Activated CD4-positive, CD25-positive, alpha-beta regulatory T cell (primary cell): ENCODE results near the gene RRH.
"Not testable (repeated sequence)": the region's sequence is repeated elsewhere in the genome, so short reads cannot be mapped to it uniquely, and the experiment has no call there.

ENCODE experiments used
- DNase-seq, 4 experiments: peaks; one replicate each; lab custom pipeline; 2025; lab: John Stamatoyannopoulos, UW

RRH gene

GRCh38 chr4:109846395-109847098 lies 18.8 kb downstream of the RRH start:
- no peak for DNase-seq

GRCh38 chr4:109847896-109848442 lies 20.2 kb downstream of the RRH start, which contains the start of gene LRIT3:
Gene LRIT3, plus strand, starts transcription at chr4:109848107. Its CDS starts 95 bp downstream, at chr4:109848202.
- no peak for DNase-seq

GRCh38 chr4:109848501-109848900 lies 20.7 kb downstream of the RRH start:
- DNase-seq, result no peak

GRCh38 chr4:109850601-109851000 lies 22.8 kb downstream of the RRH start:
- no peak for DNase-seq

- not testable (repeated sequence) for DNase-seq
Measured at GRCh38 chr4:109859426-109860300, 31.9 kb downstream of the RRH start.

GRCh38 chr4:109861271-109861670 lies 33.5 kb downstream of the RRH start:
- no peak for DNase-seq

GRCh38 chr4:109861916-109862511 lies 34.2 kb downstream of the RRH start:
- no peak for DNase-seq

GRCh38 chr4:109864134-109864533 lies 36.4 kb downstream of the RRH start:
- no peak for DNase-seq

- DNase-seq, result no peak
Measured at GRCh38 chr4:109870061-109870460, 42.3 kb downstream of the RRH start.

- DNase-seq, result no peak
Measured at GRCh38 chr4:109872065-109872464, 44.3 kb downstream of the RRH start.

- DNase-seq, result no peak
Measured at GRCh38 chr4:109872950-109873656, 45.3 kb downstream of the RRH start.

GRCh38 chr4:109873791-109874514 lies 46.2 kb downstream of the RRH start:
- no peak for DNase-seq

GRCh38 chr4:109875106-109875505 lies 47.3 kb downstream of the RRH start:
- no peak for DNase-seq

GRCh38 chr4:109875553-109875952 lies 47.8 kb downstream of the RRH start:
- not testable (repeated sequence) for DNase-seq

GRCh38 chr4:109876634-109877265 lies 49.0 kb downstream of the RRH start:
- DNase-seq, result no peak

GRCh38 chr4:109877400-109877799 lies 49.6 kb downstream of the RRH start:
- DNase-seq, result no peak

GRCh38 chr4:109878355-109878754 lies 50.6 kb downstream of the RRH start:
- DNase-seq, result no peak

- no peak for DNase-seq
Measured at GRCh38 chr4:109879081-109879480, 51.3 kb downstream of the RRH start.

GRCh38 chr4:109879636-109880314 lies 52.0 kb downstream of the RRH start:
- no peak for DNase-seq

- no peak for DNase-seq
Measured at GRCh38 chr4:109886303-109886702, 58.5 kb downstream of the RRH start.
